Retina (tissue), 1 donor: ENCODE data around the gene POU4F2.

Source experiments
- DNase-seq: peaks from one replicate; pipeline ENCODE4 v3.0.0-alpha.2; 2016

Gene POU4F2

GRCh38 chr4:146638786-146639505 is at the start of gene POU4F2:
Gene POU4F2, plus strand, starts transcription at chr4:146638893. Its CDS starts 248 bp downstream, at chr4:146639141.
- DNase-seq, result peak; percentile 82

GRCh38 chr4:146590801-146591200 is 47.9 kb upstream of the POU4F2 start:
- no peak for DNase-seq

- no peak for DNase-seq
These were observed 46.7 kb upstream of the POU4F2 start for GRCh38 chr4:146592019-146592418.

GRCh38 chr4:146632770-146633470 is 5.8 kb upstream of the POU4F2 start:
- DNase-seq, result no peak

GRCh38 chr4:146633471-146633800 is 5.3 kb upstream of the POU4F2 start:
- peak; percentile 66 for DNase-seq

- no peak for DNase-seq
These were observed 3.9 kb upstream of the POU4F2 start for GRCh38 chr4:146634825-146635224.

GRCh38 chr4:146637621-146638332 is 916 bp upstream of the POU4F2 start:
- peak; percentile 79 for DNase-seq

GRCh38 chr4:146638333-146638785 is 334 bp upstream of the POU4F2 start:
- DNase-seq, result no peak

GRCh38 chr4:146639506-146639932 is 826 bp downstream of the POU4F2 start:
- peak; percentile 60 for DNase-seq

GRCh38 chr4:146640021-146640464 is 1.4 kb downstream of the POU4F2 start:
- peak; percentile 72 for DNase-seq

GRCh38 chr4:146640465-146641061 is 1.9 kb downstream of the POU4F2 start:
- DNase-seq, result no peak

- no peak for DNase-seq
These were observed 3.1 kb downstream of the POU4F2 start for GRCh38 chr4:146641762-146642161.

- peak; percentile 49 for DNase-seq
These were observed 5.2 kb downstream of the POU4F2 start for GRCh38 chr4:146643812-146644401.

- peak; percentile 53 for DNase-seq
These were observed 7.2 kb downstream of the POU4F2 start for GRCh38 chr4:146645921-146646320.

- DNase-seq, result peak; percentile 66
These were observed 8.1 kb downstream of the POU4F2 start for GRCh38 chr4:146646593-146647325.

- DNase-seq, result peak; percentile 86
These were observed 9.1 kb downstream of the POU4F2 start for GRCh38 chr4:146647615-146648460.

- DNase-seq, result peak; percentile 73
These were observed 9.7 kb downstream of the POU4F2 start for GRCh38 chr4:146648461-146648783.

GRCh38 chr4:146649232-146649631 is 10.5 kb downstream of the POU4F2 start:
- DNase-seq, result no peak

- DNase-seq, result no peak
These were observed 11.3 kb downstream of the POU4F2 start for GRCh38 chr4:146650034-146650433.

- DNase-seq, result peak; percentile 76
These were observed 16.2 kb downstream of the POU4F2 start for GRCh38 chr4:146654687-146655520.
